ENCODE results near the gene DYNC2H1.

Gene DYNC2H1

GRCh38 chr11:103436131-103436770 lies 327.0 kb downstream of the DYNC2H1 start (continued):
- TF ChIP-seq ZBTB7A (tag by site-specific recombination; IDR thresholded peaks at IDR 0.05; ENCODE audit: low read depth) = no peak
- TF ChIP-seq BCL6B (tag by site-specific recombination; IDR thresholded peaks at IDR 0.05) = no peak
- no peak for TF ChIP-seq ZFP41 (tag by site-specific recombination; IDR thresholded peaks at IDR 0.05; ENCODE audit: borderline replicate concordance)
- no peak for TF ChIP-seq ZNF404 (tag by site-specific recombination; IDR thresholded peaks at IDR 0.05)
- no peak for TF ChIP-seq BCL11B (tag by site-specific recombination; IDR thresholded peaks at IDR 0.05; ENCODE audit: low read depth)
- no peak for TF ChIP-seq ZNF174 (tag by site-specific recombination; IDR thresholded peaks at IDR 0.05)

DNA sequence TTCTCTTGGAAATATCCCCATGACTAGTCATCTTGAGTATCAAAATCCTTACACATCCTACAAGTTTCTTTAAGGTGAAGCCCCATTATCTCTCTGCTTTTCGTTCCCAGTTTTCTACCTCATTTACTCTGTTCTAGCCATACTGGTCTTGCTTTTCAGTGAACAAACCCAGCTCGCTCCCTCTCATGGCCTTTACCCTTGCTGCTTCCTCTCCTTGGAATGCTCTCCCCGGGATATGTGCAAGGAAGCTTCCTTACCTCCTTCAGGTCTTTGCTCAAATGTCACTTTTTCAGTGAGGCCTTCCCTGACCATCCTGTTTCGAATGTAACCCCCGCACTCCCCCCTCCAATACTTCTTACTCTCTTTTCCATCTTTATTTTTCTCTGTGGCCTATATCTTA lies 331.8 kb downstream of the DYNC2H1 start:
- H3K9me3 ChIP-seq (ENCODE audit: control insufficient read depth, insufficient read depth, low read depth, low read length) = no peaks in the 10 kb centered on the region
- no peaks in the 10 kb centered on the region for H3K4me1 ChIP-seq (ENCODE audit: control insufficient read depth, insufficient read depth, low read length)
- TF ChIP-seq TCF7L2 (IDR thresholded peaks at IDR 0.05; ENCODE audit: borderline replicate concordance, low read depth, low read length) (no peak), ATF2 (tag by site-specific recombination; IDR thresholded peaks at IDR 0.05; ENCODE audit: low read depth) (no peak), KLF17 (tag by site-specific recombination; IDR thresholded peaks at IDR 0.05) (no peak), ZNF560 (tag by site-specific recombination; IDR thresholded peaks at IDR 0.05; ENCODE audit: borderline replicate concordance) (no peak), ZBTB7A (tag by site-specific recombination; IDR thresholded peaks at IDR 0.05; ENCODE audit: low read depth) (no peak), ZNF416 (tag by site-specific recombination; IDR thresholded peaks at IDR 0.05) (no peak), KLF10 (tag by site-specific recombination; IDR thresholded peaks at IDR 0.05) (no peak), SALL2 (tag by site-specific recombination; IDR thresholded peaks at IDR 0.05; ENCODE audit: borderline replicate concordance) (no peak), ZNF223 (tag by site-specific recombination; IDR thresholded peaks at IDR 0.05) (no peak), ZNF830 (tag by site-specific recombination; IDR thresholded peaks at IDR 0.05; ENCODE audit: low read depth) (no peak), KLF7 (tag by site-specific recombination; IDR thresholded peaks at IDR 0.05; ENCODE audit: borderline replicate concordance) (no peak)
- TF ChIP-seq, protein P1, sequence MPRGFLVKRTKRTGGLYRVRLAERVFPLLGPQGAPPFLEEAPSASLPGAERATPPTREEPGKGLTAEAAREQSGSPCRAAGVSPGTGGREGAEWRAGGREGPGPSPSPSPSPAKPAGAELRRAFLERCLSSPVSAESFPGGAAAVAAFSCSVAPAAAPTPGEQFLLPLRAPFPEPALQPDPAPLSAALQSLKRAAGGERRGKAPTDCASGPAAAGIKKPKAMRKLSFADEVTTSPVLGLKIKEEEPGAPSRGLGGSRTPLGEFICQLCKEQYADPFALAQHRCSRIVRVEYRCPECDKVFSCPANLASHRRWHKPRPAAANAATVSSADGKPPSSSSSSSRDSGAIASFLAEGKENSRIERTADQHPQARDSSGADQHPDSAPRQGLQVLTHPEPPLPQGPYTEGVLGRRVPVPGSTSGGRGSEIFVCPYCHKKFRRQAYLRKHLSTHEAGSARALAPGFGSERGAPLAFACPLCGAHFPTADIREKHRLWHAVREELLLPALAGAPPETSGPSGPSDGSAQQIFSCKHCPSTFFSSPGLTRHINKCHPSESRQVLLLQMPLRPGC (tag by site-specific recombination; IDR thresholded peaks at IDR 0.05) = no peak
- H3K36me3 ChIP-seq (ENCODE audit: control insufficient read depth in 2 of 2, insufficient read depth in 1 of 2, low read length in 2 of 2) = no peaks in the 10 kb centered on the region
- no peak overlapping the region for H3K27ac ChIP-seq (ENCODE audit: extremely low read depth, low read depth, low read length)
- no peak overlapping the region for H3K4me3 ChIP-seq (ENCODE audit: low read depth, low read length)
- POLR2A ChIA-PET = no interaction called here
- CTCF ChIA-PET = interaction anchor here (0.6 to 0.7 kb wide), 3 partner anchors 10 to 162 kb away, joined by 3 to 4 read pairs (median 4); no protein-coding TSS in a partner anchor

DNA sequence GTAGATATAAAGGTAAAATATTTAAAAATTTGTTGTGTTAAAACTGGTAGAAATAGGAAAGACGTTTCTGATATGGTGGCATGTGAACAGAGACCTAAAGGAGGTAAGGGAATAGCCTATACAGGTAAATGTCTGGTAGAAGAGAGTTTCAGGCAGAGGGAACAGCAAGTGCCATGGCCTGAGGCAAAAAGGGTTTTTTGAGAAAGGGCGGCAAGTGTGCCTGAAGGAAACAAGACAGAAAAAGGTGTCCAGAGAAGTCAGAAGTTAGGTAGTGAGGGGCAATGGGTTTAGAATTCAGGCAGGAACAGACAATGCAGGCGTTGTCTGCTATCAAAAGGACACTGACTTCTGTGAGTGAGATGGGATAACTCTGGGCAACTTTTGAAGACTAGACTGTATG lies 339.7 kb downstream of the DYNC2H1 start:
- Histone ChIP-seq H3K4me1 (ENCODE audit: control insufficient read depth, insufficient read depth, low read length) (no peaks in the 10 kb centered on the region), H3K9me3 (ENCODE audit: control insufficient read depth, insufficient read depth, low read depth, low read length) (no peaks in the 10 kb centered on the region), H3K27ac (ENCODE audit: extremely low read depth, low read depth, low read length) (no peak overlapping the region), H3K4me3 (ENCODE audit: low read depth, low read length) (no peak overlapping the region), H3K36me3 (ENCODE audit: control insufficient read depth in 2 of 2, insufficient read depth in 1 of 2, low read length in 2 of 2) (no peaks in the 10 kb centered on the region)
- CTCF ChIA-PET = interaction anchor here (1.4 kb wide), 1 partner anchor 14 kb away, joined by 3 read pairs; no protein-coding TSS in a partner anchor
- POLR2A ChIA-PET = no interaction called here
- TF ChIP-seq ZNF837 (tag by site-specific recombination; IDR thresholded peaks at IDR 0.05) (no peak), PRDM1 (tag by site-specific recombination; IDR thresholded peaks at IDR 0.05) (no peak), ZNF18 (tag by site-specific recombination; IDR thresholded peaks at IDR 0.05) (no peak), ZNF138 (tag by site-specific recombination; IDR thresholded peaks at IDR 0.05; ENCODE audit: borderline replicate concordance) (no peak), ZNF558 (tag by site-specific recombination; IDR thresholded peaks at IDR 0.05) (no peak)
- TF ChIP-seq, protein P2, sequence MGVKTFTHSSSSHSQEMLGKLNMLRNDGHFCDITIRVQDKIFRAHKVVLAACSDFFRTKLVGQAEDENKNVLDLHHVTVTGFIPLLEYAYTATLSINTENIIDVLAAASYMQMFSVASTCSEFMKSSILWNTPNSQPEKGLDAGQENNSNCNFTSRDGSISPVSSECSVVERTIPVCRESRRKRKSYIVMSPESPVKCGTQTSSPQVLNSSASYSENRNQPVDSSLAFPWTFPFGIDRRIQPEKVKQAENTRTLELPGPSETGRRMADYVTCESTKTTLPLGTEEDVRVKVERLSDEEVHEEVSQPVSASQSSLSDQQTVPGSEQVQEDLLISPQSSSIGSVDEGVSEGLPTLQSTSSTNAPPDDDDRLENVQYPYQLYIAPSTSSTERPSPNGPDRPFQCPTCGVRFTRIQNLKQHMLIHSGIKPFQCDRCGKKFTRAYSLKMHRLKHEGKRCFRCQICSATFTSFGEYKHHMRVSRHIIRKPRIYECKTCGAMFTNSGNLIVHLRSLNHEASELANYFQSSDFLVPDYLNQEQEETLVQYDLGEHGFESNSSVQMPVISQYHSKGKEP (tag by site-specific recombination; IDR thresholded peaks at IDR 0.05) = no peak
